MM.1S (cell line): ENCODE measurements around the gene SLC16A12.

ENCODE experiments used
- CTCF ChIP-seq: fragments of 300-600 bp; sonication (generic); IDR thresholded peaks from 2 replicates; pipeline ENCODE4 v1.5.1; 2016; ENCODE audit warnings: antibody characterized with exemption, low read length, mixed read lengths
- EZH2 ChIP-seq: fragments of 300-600 bp; sonication (generic); optimal IDR thresholded peaks from 2 replicates; pipeline ENCODE3; 2017; ENCODE audit warnings: low read depth, mild to moderate bottlenecking, antibody characterized with exemption, low read length, mixed read lengths
- EZH2phosphoT487 ChIP-seq: fragments of 300-600 bp; sonication (generic); IDR thresholded peaks from 2 replicates; pipeline ENCODE4 v1.6.1; 2018; ENCODE audit warnings: antibody characterized with exemption, low read length

- TF ChIP-seq CTCF (no peak), EZH2 (no peak), EZH2phosphoT487 (no peak)
These were observed 9.0 kb downstream of the SLC16A12 start for GRCh38 chr10:89526358-89526757.
